ENCODE results near the gene SERPINF2.
A peak's percentile ranks its signal among the peaks of the same experiment; 100 is the strongest.

SERPINF2 gene

DNA sequence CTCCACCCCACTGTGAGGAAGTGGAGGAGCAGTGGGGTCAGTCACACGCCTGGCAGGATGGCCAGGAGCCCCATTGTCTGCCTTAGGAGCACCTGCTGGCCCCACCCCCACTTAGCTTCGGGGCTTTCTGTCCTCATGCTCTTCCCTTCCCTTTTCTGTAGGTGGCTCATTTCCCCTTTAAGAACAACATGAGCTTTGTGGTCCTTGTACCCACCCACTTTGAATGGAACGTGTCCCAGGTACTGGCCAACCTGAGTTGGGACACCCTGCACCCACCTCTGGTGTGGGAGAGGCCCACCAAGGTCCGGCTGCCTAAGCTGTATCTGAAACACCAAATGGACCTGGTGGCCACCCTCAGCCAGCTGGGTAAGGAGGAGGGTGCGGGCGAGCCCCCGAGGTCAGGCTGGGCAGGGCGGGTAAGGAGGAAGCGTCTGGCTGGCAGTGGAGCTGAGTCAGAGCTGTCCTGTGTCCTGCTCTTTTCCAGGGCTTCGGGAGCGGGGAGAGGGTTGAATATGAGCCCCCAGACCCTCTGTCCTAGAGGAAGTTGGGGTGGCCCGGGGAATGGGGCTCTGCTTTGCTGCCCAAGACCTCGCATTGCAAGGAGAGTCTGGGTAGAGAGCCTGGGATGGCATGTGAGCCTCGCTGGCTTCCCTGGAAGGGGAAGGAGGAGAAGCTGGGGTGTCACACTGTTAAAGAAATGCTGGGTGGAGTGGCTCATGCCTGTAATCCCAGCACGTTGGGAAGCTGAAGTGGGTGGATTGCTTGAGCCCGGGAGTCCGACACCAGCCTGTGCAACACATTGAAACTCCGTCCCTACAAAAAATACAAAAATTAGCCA lies 10.0 kb downstream of the SERPINF2 start (continued):
- TF ChIP-seq, protein P1, sequence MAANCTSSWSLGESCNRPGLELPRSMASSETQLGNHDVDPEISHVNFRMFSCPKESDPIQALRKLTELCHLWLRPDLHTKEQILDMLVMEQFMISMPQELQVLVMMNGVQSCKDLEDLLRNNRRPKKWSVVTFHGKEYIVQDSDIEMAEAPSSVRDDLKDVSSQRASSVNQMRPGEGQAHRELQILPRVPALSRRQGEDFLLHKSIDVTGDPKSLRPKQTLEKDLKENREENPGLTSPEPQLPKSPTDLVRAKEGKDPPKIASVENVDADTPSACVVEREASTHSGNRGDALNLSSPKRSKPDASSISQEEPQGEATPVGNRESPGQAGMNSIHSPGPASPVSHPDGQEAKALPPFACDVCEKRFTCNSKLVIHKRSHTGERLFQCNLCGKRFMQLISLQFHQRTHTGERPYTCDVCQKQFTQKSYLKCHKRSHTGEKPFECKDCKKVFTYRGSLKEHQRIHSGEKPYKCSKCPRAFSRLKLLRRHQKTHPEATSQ (tag by site-specific recombination; IDR thresholded peaks at IDR 0.05), result no peak
- TF ChIP-seq, protein P2, sequence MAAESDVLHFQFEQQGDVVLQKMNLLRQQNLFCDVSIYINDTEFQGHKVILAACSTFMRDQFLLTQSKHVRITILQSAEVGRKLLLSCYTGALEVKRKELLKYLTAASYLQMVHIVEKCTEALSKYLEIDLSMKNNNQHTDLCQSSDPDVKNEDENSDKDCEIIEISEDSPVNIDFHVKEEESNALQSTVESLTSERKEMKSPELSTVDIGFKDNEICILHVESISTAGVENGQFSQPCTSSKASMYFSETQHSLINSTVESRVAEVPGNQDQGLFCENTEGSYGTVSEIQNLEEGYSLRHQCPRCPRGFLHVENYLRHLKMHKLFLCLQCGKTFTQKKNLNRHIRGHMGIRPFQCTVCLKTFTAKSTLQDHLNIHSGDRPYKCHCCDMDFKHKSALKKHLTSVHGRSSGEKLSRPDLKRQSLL (tag by site-specific recombination; IDR thresholded peaks at IDR 0.05), result no peak
- TF ChIP-seq MYNN (tag by site-specific recombination; IDR thresholded peaks at IDR 0.05; ENCODE audit: borderline replicate concordance) (no peak), ZNF175 (tag by site-specific recombination; IDR thresholded peaks at IDR 0.05) (no peak), ZNF514 (tag by site-specific recombination; IDR thresholded peaks at IDR 0.05) (no peak), ZNF530 (tag by site-specific recombination; IDR thresholded peaks at IDR 0.05; ENCODE audit: low read depth) (no peak), ZNF473 (tag by site-specific recombination; IDR thresholded peaks at IDR 0.05) (no peak), ZFHX2 (tag by site-specific recombination; conservative IDR thresholded peaks at IDR 0.05) (peak; percentile 64), ZSCAN30 (tag by site-specific recombination; IDR thresholded peaks at IDR 0.05) (no peak)
- TF ChIP-seq, protein P3, sequence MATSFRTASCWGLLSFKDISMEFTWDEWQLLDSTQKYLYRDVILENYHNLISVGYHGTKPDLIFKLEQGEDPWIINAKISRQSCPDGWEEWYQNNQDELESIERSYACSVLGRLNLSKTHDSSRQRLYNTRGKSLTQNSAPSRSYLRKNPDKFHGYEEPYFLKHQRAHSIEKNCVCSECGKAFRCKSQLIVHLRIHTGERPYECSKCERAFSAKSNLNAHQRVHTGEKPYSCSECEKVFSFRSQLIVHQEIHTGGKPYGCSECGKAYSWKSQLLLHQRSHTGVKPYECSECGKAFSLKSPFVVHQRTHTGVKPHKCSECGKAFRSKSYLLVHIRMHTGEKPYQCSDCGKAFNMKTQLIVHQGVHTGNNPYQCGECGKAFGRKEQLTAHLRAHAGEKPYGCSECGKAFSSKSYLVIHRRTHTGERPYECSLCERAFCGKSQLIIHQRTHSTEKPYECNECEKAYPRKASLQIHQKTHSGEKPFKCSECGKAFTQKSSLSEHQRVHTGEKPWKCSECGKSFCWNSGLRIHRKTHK (tag by site-specific recombination; IDR thresholded peaks at IDR 0.05), result no peak
- TF ChIP-seq, protein P4, sequence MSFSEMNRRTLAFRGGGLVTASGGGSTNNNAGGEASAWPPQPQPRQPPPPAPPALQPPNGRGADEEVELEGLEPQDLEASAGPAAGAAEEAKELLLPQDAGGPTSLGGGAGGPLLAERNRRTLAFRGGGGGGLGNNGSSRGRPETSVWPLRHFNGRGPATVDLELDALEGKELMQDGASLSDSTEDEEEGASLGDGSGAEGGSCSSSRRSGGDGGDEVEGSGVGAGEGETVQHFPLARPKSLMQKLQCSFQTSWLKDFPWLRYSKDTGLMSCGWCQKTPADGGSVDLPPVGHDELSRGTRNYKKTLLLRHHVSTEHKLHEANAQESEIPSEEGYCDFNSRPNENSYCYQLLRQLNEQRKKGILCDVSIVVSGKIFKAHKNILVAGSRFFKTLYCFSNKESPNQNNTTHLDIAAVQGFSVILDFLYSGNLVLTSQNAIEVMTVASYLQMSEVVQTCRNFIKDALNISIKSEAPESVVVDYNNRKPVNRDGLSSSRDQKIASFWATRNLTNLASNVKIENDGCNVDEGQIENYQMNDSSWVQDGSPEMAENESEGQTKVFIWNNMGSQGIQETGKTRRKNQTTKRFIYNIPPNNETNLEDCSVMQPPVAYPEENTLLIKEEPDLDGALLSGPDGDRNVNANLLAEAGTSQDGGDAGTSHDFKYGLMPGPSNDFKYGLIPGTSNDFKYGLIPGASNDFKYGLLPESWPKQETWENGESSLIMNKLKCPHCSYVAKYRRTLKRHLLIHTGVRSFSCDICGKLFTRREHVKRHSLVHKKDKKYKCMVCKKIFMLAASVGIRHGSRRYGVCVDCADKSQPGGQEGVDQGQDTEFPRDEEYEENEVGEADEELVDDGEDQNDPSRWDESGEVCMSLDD (tag by site-specific recombination; IDR thresholded peaks at IDR 0.05), result no peak

DNA sequence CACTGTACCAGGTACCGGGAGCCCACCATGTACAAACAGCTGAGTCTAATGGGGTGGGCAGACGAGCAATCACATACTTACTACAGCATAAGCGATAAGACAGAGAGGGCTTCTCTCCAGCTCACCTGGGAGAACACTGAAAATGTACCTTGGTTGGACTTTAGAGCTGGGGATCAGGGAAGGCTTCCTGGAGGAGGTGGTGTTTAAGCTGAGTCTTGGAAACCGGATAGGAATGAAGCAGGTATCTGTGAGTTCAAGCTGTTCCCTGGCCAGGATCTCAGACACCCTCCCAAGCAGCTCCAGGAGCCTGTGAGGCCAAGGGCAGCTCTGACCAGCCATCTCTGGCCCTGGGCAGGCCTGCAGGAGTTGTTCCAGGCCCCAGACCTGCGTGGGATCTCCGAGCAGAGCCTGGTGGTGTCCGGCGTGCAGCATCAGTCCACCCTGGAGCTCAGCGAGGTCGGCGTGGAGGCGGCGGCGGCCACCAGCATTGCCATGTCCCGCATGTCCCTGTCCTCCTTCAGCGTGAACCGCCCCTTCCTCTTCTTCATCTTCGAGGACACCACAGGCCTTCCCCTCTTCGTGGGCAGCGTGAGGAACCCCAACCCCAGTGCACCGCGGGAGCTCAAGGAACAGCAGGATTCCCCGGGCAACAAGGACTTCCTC lies 11.2 kb downstream of the SERPINF2 start:
- Histone ChIP-seq H3K4me3 (ENCODE audit: low read depth, low read length) (no peak overlapping the region), H3K36me3 (ENCODE audit: control insufficient read depth in 2 of 2, insufficient read depth in 1 of 2, low read length in 2 of 2) (no peaks in the 10 kb centered on the region), H3K27ac (ENCODE audit: extremely low read depth, low read depth, low read length) (no peak overlapping the region), H3K9me3 (ENCODE audit: control insufficient read depth, insufficient read depth, low read depth, low read length) (no peaks in the 10 kb centered on the region), H3K4me1 (ENCODE audit: control insufficient read depth, insufficient read depth, low read length) (no peaks in the 10 kb centered on the region)
- ChIA-PET CTCF (interaction anchor here (0.5 kb wide), 1 partner anchor 180 kb away, joined by 3 read pairs; no protein-coding TSS in a partner anchor), POLR2A (interaction anchor here (1.4 kb wide), 2 partner anchors 17 to 37 kb away, joined by 4 to 6 read pairs; no protein-coding TSS in a partner anchor)
- TF ChIP-seq ZSCAN23 (tag by site-specific recombination; IDR thresholded peaks at IDR 0.05) (no peak), PRDM1 (tag by site-specific recombination; IDR thresholded peaks at IDR 0.05) (no peak), ZNF747 (tag by site-specific recombination; IDR thresholded peaks at IDR 0.05) (no peak), YY1 (tag by site-specific recombination; IDR thresholded peaks at IDR 0.05) (no peak), ZNF670 (tag by site-specific recombination; IDR thresholded peaks at IDR 0.05; ENCODE audit: low read depth) (no peak)
- TF ChIP-seq, protein P5, sequence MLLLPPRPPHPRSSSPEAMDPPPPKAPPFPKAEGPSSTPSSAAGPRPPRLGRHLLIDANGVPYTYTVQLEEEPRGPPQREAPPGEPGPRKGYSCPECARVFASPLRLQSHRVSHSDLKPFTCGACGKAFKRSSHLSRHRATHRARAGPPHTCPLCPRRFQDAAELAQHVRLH (tag by site-specific recombination; IDR thresholded peaks at IDR 0.05), result 0 out of 2 replicates have a peak, but pooled peaks have one; percentile 22
